HG03575 (cell line): ENCODE results near the gene RNF11.

Experiments
- ATAC-seq: cut with Tn5 transposase; IDR thresholded peaks from one replicate; pipeline ENCODE4 v1.9.1; 2021; ENCODE audit not compliant: unreplicated experiment, insufficient number of reproducible peaks, low FRiP score; ENCODE audit errors: extremely low read depth

Gene RNF11

GRCh38 chr1:51305371-51305823 is 69.3 kb downstream of the RNF11 start:
- no peak for ATAC-seq

GRCh38 chr1:51306950-51307349 is 70.9 kb downstream of the RNF11 start:
- no peak for ATAC-seq

- ATAC-seq = no peak
Observed at GRCh38 chr1:51308636-51309035, 72.6 kb downstream of the RNF11 start.

- no peak for ATAC-seq
Observed at GRCh38 chr1:51309291-51309690, 73.2 kb downstream of the RNF11 start.

DNA sequence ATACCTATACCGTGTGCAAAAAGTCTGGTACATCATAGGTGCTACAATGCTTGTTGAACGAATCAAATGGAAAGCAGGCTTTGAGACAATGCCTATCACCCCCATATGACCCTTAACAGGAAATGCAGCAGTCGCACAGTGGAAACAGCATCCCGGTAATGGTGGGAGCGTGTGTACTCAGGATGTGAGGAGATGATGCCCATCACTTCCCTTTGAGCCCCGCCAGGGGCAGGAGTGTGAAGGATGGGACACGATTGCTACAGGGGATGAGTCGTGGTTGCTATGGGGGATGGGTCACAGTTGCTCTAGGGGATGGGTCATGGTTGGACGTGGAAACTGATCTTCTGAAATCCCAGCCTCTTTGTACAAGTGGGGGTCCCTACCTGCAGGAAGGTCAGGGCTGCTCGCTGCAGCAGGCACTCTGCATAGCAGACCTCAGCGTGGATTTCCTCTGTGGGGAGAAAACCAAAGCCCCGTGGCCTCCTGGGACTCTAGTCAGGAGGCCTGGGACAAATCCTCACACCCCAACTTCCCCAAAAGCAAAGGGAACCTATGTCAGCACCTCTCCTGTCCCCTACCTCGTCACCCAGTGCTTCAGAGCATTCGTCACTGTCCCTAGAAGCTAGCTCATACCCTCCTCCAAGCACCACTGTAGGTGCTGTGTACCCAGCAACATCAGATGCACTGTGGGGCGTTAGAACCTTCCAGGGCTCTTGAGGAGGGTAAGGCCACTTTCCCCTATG is 75.0 kb downstream of the RNF11 start:
- ATAC-seq = no peak

GRCh38 chr1:51311826-51312225 is 75.8 kb downstream of the RNF11 start:
- ATAC-seq = no peak

GRCh38 chr1:51312718-51313117 is 76.6 kb downstream of the RNF11 start:
- ATAC-seq = no peak

GRCh38 chr1:51313268-51313852 is 77.3 kb downstream of the RNF11 start:
- ATAC-seq = no peak

GRCh38 chr1:51313961-51314777 is 78.1 kb downstream of the RNF11 start:
- no peak for ATAC-seq

- ATAC-seq = no peak
Observed at GRCh38 chr1:51314974-51315373, 78.9 kb downstream of the RNF11 start.

- no peak for ATAC-seq
Observed at GRCh38 chr1:51316113-51316845, 80.2 kb downstream of the RNF11 start.

DNA sequence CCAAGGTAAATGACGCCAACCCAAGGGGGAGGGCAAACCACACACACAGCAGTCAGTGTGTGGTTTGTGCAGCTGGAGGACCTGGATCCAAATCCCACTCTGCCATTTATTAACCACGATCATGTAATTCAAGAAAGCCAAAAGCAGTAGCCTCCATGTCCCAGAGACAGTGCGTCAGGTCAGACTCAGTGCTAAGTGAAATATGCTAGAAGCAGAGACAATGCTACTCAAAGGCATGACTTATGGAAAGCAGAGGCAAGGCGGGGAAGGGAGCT is 80.7 kb downstream of the RNF11 start:
- no peak for ATAC-seq

GRCh38 chr1:51317798-51318197 is 81.7 kb downstream of the RNF11 start:
- ATAC-seq = no peak

DNA sequence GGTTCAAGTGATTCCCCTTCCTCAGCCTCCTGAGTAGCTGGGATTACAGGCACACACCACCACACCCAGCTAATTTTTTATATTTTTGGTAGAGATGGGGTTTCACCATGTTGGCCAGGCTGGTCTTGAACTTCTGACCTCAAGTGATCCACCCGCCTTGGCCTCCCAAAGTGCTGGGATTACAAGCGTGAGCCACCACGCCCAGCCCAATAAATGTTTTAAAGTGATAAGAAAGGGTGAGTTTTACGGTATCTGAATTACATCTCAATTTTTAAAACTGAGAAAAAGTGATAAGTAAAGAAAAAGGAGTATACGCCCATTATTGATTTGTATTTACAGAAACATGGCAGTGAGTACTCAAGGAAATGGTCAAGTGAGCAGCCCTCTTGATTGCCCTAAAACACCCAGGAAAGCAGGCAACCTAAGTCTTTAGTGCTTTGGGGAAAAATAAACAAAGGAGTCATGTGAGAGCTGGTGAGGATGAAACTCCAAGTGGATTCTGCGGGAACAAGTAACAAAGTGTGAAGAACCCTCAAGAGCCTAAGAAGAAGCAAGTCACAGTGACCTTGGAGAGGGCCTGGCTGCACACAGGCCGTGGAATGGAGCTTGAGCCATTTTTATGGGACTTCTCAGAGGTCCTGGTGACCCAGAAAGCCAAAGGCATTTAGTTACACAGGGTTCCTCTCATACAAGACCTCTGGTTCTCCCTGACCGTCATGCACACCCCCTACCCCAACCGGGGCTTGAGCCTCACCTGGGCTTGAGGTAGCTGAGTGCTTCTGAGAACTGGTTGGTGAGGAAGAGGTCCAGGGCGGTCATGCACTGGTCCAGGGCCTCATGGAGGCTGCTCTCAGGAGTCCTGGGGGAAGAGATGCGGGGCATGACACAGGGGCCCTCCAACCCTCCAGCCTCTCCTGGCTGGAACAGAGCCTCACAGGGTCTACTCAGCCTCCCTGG is 85.2 kb downstream of the RNF11 start:
- ATAC-seq = no peak

GRCh38 chr1:51321924-51322280 is 85.8 kb downstream of the RNF11 start:
- no peak for ATAC-seq

- ATAC-seq = no peak
Observed at GRCh38 chr1:51322417-51323101, 86.5 kb downstream of the RNF11 start.
